GM21786 (cell line): ENCODE results near the gene MFSD12.
"Not testable (repeated sequence)": the region's sequence is repeated elsewhere in the genome, so short reads cannot be mapped to it uniquely, and the experiment has no call there.

Experiments
- ATAC-seq: cut with Tn5 transposase; IDR thresholded peaks from one replicate; pipeline ENCODE4 v1.9.1; 2021; ENCODE audit not compliant: unreplicated experiment

MFSD12 gene

DNA sequence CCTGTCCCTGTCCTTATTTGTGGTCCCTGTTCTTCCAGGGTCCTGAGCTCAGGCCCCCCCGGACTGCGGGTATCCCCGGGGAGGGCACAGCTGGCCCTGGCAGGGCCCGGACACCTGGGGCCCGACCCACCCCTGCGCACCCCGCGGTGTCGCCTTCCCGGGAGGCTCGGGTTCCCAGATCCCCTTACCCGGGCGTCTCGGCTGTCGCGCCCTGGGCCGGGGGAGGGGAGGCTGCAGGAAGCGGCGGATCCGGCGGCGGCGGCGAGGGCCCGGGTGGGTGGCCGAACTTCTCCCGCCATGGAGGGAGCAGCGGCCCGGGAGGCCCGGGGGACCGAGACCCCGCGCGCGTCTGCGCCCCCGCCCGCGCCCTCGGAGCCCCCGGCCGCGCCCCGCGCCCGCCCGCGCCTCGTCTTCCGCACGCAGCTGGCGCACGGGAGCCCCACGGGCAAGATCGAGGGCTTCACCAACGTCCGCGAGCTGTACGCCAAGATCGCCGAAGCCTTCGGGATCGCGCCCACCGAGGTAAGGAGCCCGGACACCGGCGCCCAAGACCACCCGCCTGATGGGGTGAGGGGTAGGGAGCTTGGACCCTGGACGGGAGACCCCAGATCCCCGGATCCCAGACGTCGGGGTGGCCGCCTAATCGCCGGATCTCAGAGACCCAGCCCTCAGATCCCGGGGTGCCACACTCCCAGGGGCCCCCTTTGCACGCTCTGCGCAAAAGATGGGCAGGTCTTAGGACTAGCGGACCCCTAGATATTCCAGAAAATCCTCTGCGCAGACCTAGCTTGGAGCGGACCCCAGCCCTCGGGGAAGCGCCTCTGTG lies 28.1 kb upstream of the MFSD12 start, which contains the start of gene GIPC3:
Gene GIPC3, plus strand, starts transcription at position 178 of the 826 bp plus-strand sequence. Its CDS starts 120 bp downstream, at position 298.
- no peak for ATAC-seq

DNA sequence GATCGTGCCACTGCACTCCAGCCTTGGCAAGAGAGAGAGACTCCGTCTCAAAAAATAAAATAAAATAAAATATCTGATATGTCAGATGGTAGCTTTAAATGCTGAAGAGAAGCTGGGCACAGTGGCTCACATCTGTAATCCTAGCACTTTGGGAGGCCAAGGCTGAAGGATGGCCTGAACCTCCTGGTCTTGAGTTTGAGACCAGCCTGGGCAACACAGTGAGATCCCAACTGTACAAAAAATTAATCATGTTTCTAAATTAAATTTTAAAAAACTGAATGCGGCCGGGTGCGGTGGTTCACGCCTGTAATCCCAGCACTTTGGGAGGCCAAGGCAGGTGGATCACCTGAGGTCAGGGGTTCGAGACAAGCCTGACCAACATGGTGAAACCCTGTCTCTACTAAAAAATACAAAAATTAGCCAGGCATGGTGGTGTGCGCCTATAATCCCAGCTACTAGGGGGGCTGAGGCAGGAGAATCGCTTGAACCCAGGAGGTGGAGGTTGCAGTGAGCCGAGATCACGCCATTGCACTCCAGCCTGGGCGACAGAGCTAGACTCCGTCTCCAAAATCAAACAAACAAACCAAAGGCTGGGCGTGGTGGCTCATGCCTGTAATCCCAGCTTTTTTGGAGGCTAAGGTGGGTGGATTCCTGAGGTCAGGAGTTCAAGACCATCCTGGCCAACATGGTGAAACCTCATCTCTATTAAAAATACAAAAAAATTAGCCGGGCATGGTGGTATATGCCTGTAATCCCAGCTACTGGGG lies 26.8 kb upstream of the MFSD12 start:
- ATAC-seq, result not testable (repeated sequence)

DNA sequence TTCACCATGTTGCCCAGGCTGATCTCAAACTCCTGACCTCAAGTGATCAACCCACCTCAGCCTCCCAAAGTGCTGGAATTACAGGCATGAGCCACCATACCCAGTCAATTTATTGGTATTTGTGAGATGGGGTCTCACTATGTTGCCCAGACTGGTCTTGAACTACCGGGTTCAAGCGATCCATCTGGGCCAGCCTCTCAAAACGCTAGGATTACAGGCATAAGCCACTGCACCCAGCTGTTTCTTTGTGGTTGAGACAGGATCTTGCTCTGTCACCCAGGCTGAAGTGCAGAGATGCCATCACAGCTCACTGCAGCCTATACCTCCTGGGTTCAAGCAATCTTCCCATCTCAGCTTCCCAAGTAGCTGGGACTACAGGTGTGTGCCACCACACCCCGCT lies 24.4 kb upstream of the MFSD12 start:
- not testable (repeated sequence) for ATAC-seq

DNA sequence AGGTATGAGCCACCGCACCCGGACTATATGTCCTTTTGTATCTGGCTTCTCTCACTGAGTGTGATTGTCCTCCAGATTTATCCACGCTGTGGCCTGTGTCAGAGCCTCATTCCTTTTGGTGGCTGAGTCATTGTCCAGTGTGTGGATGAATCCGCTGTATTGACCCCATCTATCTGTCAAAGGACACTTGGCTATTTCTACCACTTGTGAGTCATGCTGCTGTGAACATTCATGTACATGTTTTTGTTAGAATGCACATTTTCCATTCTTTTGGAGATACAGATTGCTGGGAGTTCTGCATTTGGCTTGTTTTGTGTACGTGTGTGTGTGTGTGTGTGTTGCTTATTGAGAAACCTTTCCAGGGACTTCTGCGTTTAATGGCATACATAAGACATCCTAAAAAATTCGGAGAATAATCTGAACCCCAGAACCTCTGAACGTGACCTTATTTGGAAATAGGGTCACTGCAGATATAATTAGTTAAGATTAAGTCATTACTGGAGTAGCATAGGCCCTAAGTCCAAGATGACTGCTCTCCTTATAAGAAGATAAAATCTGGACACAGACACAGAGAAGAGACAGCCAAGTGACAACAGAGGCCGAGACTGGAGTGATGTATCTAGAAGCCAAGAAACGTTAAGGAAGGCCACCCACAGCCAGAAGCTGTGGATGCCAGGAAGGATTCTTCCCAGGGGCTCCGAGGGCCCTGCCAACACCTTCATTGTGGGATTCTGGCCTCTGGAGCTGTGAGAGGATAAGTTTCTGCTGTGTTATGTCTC lies 23.0 kb upstream of the MFSD12 start:
- no peak for ATAC-seq

DNA sequence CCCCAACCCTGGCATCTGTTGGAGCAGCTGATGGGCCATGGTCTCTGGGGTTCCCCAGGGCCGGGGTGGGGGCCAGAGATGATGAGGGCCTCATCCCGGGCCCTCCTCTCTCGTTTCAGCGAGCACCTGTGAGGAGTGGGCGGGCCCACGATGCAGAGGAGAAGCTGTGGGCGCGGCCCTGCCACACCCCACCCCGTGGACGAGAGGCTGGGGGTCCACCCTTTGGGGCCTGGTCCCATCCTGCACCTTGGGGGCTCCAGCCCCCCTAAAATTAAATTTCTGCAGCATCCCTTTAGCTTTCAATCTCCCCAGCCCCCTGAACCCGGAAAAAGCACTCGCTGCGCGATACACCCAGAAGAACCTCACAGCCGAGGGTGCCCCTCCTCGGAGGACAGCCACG lies 21.0 kb upstream of the MFSD12 start:
- no peak for ATAC-seq

DNA sequence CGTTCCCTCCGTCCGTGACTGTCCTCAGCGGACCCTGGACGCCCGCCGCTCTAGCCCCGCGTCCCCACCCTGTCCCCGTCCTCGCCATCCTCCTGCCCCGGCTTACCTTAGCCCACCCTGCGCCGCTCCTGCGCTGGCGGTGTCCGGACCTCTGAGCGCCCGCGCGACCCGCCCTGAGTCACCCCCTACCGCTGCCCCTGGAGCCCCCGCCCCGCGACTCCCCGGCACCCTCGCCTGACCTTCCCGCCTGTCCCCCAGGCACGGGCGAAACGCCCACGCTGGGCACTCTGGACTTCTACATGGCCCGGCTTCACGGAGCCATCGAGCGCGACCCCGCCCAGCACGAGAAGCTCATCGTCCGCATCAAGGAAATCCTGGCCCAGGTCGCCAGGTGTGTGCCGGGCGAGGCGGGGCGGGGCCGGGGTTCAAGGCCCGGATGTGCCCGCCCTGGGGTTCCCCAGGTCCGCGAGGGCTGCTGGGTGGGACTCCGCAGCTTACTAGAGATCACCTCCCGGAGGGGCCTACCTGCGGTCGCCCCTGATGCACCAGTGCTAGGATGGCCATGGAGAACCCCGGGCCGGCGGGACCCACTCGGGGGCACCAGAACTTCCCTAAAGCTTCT lies 20.4 kb upstream of the MFSD12 start:
- no peak for ATAC-seq

DNA sequence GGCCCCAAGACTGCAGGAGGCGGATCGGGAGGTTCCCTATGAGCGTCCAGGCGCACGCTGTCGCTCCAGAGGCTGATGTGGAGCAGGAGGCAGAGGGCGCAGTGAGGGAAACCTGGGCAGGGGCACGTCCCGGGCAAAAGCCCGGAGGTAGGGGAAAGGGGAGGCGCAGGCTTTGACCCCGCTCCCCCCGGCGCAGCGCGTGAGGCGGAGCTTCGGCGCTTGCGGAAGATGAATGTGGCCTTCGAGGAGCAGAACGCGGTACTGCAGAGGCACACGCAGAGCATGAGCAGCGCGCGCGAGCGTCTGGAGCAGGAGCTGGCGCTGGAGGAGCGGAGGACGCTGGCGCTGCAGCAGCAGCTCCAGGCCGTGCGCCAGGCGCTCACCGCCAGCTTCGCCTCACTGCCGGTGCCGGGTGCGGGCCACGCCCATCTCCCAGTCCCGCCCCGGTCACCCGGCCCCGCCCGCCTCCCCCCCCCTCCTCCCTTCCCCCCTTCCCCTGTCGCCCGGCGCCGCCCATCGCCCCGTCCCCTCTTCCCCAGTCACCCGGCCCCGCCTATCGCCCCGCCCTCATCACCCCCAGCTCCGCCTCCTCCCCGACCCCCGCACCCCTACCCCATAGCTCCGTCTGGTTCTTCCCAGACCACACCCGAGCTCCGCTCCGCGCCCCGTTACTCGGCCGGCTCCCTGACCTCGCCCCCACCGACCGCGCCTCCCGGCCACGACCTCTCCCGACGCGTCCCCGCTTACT lies 19.5 kb upstream of the MFSD12 start:
- no peak for ATAC-seq

DNA sequence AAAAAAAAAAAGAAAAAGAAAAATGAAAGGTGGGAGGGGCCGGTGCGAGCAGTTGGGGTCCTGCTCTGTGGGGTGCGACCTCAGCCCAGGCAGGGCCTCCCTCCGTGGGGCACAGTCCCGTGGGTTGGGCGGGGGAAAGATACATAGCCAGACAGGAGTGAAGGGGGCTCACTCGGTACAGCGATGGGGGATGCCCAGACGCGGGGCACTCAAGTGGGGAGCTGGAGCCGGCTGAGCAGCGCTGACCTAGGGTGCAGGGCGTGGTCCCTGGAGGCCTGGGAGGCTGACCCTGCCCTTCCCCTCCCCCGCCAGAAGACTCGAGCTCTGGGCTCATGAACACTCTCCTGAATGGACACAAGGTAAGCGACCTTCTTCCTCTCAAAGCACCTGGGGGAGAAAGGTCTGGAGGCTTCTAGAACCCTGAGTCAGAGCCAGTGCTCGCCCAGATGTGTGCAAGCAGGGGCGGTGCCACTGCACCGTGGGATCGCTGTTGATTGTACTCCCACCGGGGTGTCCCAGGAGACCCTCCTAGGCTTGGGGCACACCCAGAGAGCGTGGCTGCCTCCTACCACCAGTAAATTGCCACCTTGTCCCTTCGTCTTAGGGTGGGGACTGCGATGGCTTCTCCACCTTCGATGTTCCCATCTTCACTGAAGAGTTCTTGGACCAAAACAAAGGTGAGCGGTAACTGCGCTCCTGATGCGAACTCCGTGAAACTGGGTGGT lies 18.7 kb upstream of the MFSD12 start:
- ATAC-seq, result no peak

DNA sequence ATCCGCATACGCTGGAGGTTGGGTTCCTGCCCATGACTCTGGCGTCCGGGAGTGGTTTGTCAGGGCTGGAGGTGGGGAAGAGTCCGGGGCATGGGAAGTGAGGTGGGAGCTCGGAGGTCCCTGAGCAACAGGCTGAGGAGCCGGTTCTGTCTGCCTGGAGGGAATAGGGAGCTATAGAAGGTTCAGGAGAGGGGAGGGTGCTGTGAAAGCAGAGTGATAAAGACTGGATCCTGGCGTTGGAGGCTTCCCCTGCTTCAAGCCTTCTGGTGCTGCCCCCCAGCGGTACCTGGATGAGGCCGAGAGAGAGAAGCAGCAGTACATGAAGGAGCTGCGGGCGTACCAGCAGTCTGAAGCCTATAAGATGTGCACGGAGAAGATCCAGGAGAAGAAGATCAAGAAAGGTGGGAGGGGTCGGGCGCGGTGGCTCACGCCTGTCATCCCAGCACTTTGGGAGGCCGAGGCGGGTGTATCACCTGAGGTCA lies 17.9 kb upstream of the MFSD12 start:
- no peak for ATAC-seq

DNA sequence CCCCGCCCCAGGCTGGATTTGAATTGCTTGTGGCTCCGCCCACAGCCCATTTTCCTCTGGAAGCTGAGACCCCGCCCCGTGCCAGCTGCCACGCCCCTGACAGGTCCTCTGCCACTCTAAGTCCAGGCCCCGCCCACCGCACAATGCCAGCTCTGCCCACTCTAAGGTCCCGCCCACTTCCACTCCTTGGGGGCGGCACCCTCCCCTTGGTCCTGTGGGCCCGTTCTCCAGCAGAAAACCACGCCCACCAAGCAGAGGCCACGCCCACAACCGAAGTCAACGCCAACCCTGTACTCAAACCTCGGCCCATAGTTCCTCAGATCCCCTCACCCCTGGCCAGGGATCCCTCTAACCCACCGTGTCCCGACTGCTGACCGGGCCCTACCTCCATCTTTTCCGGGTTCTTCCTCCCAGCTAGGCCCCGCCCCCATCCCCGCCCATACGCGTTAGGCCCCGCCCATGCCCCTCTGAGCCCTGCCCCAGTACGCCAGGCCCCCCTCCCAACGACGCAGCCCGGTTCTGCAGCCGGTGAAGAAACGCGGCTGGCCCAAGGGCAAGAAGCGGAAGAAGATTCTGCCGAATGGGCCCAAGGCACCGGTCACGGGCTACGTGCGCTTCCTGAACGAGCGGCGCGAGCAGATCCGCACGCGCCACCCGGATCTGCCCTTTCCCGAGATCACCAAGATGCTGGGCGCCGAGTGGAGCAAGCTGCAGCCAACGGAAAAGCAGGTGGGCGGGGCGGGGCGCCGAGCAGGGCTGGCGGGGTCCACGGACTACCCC lies 16.7 kb upstream of the MFSD12 start:
- ATAC-seq, result no peak

DNA sequence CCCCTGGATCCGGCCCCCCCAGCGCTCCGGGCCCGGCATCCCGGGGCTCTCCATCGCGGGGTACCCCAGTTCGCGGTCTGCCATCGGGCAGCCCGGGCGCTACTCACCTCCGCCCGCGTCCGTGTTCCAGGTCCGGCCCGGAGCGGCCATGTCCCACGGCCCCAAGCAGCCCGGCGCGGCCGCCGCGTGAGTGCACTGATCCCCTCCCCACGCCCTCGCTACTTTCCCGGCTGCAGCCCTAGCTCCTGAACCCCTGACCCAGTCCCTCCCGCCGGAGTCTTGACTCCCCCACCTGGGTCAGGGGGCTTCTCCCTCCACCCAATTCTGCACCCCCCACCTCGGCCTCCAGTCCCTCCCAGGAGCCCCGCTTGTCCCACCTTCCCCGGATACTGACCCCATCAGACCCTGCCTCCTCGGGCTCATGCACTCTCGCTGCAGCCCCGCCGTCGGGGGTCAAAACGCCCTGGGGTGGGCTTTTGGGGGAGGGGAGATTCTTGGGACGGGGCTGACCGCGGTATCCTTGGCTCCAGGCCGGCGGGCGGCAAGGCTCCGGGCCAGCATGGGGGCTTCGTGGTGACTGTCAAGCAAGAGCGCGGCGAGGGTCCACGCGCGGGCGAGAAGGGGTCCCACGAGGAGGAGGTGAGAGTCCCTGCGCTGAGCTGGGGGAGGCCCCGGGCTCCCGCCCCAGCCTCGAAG lies 15.9 kb upstream of the MFSD12 start:
- no peak for ATAC-seq

DNA sequence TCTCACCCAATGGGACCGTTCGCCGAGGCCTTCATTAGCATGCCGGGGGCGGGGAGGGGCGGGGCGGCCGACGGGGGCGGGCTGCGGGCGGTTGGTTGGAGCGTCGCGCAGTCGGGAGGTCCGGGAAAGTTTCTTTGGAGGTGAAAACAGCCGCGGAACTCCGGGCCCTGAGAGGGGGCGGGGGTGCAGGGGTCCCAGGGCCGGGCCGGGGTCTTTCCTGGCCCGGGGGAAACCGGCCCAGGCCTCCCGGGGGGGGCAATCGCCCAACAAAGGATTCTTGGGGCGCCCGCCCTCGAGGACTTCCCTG lies 15.4 kb upstream of the MFSD12 start, which contains the start of gene HMG20B:
Gene HMG20B, plus strand, starts transcription at position 90 of the 307 bp plus-strand sequence. CDS start 366 bp downstream, outside the sequence.
- no peak for ATAC-seq

DNA sequence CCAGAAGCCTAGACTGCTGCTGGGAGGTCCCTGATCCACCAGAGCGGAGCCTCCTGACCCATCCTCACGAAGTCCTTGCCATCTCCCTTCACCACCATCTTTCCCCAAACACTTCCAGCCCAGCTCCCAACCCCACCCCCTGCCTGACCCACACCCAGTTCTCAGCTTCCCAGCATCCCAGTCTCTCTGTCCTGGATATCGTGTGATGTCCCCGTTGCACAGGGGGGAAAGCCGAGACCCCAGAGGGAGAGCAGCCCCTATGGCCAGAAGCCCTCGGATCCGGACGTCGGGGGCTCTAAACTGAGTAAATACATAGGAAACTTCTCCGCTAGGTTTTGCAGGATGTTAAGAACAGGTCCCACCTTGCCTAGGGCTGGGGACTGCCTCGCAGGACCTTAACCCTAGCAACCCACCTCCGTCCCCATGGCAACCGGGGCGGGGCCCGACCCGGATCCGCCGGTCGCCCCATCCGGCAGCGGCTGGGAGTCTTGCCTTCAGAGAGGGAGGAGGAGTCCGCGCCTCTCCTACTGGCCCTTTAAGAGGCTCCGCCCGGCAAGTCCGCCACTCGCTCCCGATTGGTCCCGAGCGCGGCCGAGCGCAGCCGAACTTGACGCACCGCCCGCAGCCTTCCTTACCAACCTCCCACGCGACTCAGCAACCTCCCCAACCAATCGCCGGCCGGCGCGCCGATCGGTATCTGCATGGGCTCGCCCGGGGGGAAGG lies 14.9 kb upstream of the MFSD12 start:
- peak; percentile 95 for ATAC-seq

DNA sequence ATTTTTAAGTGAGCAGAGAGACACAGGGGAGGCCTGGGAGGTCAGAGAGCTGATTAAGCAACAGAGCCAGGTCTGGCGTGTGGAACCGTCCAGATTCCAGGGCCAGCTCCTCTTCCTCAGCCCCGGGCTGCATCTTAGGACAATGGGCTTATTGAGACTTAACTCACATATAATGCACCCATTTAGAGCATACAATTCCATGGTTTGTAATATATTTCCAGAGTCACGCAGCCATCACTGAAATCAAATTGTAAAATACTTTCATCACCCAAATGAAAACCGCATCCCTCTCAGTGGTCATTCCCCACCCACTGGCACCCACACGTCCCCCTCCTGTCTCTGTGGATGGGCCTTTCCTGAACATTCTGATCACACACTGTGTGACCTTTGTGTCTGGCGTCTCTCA lies 13.2 kb upstream of the MFSD12 start:
- no peak for ATAC-seq

DNA sequence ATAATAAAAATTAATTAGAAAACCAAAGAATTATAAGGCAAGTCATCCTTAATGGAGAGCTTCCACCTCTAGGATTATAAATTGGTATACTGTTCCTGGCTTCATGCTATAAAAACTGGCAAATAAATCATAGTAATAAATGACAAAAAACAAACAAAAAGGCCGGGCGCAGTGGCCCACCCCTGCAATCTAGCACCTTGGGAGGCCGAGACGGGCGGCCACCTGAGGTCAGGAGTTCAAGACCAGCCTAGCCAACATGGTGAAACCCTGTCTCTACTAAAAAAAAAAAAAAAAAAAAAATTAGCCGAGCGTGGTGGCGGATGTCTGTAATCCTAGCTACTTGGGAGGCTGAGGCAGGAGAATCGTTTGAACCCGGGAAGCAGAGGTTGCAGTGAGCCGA lies 12.7 kb upstream of the MFSD12 start:
- ATAC-seq, result not testable (repeated sequence)

DNA sequence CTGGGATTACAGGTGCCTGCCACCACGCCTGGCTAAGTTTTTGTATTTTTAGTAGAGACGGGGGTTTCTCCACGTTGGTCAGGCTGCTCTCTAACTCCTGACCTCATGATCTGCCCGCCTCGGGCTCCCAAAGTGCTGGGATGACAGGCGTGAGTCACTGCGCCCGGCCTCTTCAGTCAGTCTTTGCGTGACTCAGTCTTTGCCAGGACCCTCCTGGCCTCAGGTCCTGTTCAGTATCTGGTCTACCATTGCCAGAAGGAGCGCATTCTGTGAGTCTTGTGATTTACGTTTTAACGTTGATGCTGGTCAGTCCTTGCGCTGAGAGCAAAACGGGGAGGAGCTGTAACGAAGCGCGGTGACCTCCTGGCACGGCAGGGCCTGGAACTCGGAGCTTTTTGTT lies 7.8 kb upstream of the MFSD12 start:
- no peak for ATAC-seq

DNA sequence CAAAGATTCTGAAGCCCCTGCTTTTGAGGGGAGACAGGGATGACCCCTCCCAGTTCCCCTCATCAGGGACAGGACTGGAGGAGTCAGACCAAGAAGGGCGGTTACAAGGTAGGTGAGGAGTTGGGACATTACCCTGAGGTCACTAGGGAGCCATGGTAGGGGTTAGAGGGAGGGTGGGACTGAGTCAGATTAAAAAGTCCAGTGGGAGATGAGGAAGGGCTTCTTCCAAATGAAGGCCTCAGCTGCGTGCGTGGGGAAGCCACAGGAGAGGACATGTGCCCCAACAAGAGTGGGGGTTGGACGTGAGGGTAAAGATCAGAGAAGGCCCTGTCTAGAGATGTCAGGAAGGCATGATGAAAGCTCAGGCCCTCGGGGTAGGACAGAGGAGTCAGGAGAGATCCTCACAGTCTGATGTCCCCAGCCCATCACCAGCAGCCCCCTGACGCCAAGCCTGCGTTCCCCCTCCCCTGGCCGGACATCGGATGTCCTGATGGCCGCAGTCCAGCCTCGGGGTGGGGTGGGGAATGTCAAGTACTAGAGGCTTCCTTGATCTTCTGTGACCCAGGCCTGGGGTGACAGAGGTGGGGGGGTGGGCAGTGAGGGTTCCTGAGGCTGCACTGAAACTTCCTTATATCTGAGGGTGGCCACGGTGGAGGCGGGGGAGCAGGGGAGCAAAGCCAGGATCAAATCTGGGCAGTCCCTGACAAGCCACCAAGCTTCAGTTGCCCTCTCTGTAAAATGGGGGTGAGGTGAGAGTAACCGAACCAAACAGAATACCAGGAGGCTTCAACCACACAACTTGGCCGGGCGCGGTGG lies 6.5 kb upstream of the MFSD12 start:
- ATAC-seq, result no peak
